ENCODE data around the gene GABRB2. TPM values are rescaled to one million over a fixed set of nuclear protein-coding genes. Genes with fewer than 3 reads are reported as not detected.

The GABRB2 gene
- total and polyA plus RNA-seq, 2 of the 13 experiments (the other 11 are each of a cell fraction or from before 2014, with no cell fraction given), result 0.01 TPM; not detected in 1

GRCh38 chr5:161403121-161403520, 143.4 kb downstream of the GABRB2 start:
- Histone ChIP-seq H3K4me3 (replicated peaks in 1 of 3; ENCODE audit: insufficient read depth in 1 of 3, low read depth in 2 of 3, low read length in 3 of 3) (no peak overlapping the region), H3K4me1 (ENCODE audit: insufficient read depth, low read length) (no peaks in the 10 kb centered on the region), H3K79me2 (ENCODE audit: insufficient read depth, low read length) (no peaks in the 10 kb centered on the region), H2AFZ (ENCODE audit: low read length) (no peak overlapping the region), H4K20me1 (ENCODE audit: insufficient read depth, low read length) (no peaks in the 10 kb centered on the region), H3K9me3 (ENCODE audit: low read length) (no peaks in the 10 kb centered on the region), H3K27me3 (ENCODE audit: control insufficient read depth in 1 of 2, insufficient read depth in 2 of 2, low read length in 2 of 2) (no peaks in the 10 kb centered on the region), H3K9ac (ENCODE audit: insufficient read depth, low read depth, low read length) (no peak overlapping the region), H3K36me3 (replicated peaks in 1 of 2; ENCODE audit: control insufficient read depth in 1 of 2, insufficient read depth in 2 of 2, low read length in 2 of 2) (no peaks in the 10 kb centered on the region), H3K4me2 (ENCODE audit: low read depth, low read length) (no peak overlapping the region), H3K27ac (ENCODE audit: extremely low read length, insufficient read depth, low read length) (no peak overlapping the region)
- ChIA-PET POLR2A (no interaction called here), CTCF (ENCODE audit: low intra/inter-chr PET ratio, low total read pairs) (no interaction called here)
- FAIRE-seq, result no peak
- no peak for DNase-seq (ENCODE audit: low spot score)
- ATAC-seq, result no peak
- BruUV-seq (replicated peaks), result no TSS peak
- in situ Hi-C loops (cut with HindIII; ENCODE audit: extremely low pct_ligation_motif_present, low pct_unique_long_range_greater_than_20kb), result no loop called here
- no peak for TF ChIP-seq TCF7 (IDR thresholded peaks at IDR 0.05; ENCODE audit: low read depth)
- no peak for TF ChIP-seq NR2F1 (CRISPR knock-in tag; IDR thresholded peaks at IDR 0.05)
- no peak for TF ChIP-seq IRF2 (CRISPR knock-in tag; IDR thresholded peaks at IDR 0.05)
- no peak for TF ChIP-seq PITX1 (CRISPR knock-in tag; IDR thresholded peaks at IDR 0.05)
- no peak for TF ChIP-seq ZBTB20 (CRISPR knock-in tag; IDR thresholded peaks at IDR 0.05; ENCODE audit: borderline replicate concordance, low read depth)
- TF ChIP-seq TCF12 (IDR thresholded peaks at IDR 0.05), result no peak
- no peak for TF ChIP-seq TCF12 (CRISPR knock-in tag; IDR thresholded peaks at IDR 0.05)
- TF ChIP-seq ZNF672 (CRISPR knock-in tag; IDR thresholded peaks at IDR 0.05), result no peak
- intact Hi-C loops (cut with micrococcal nuclease; ENCODE audit: unreplicated experiment), result no loop called here
- WGBS (ENCODE audit: low lambda C conversion rate), result 0% methylated on average over 2 of the region's 2 CpGs

GRCh38 chr5:161400583-161400982, 145.9 kb downstream of the GABRB2 start:
- Histone ChIP-seq H3K79me2 (ENCODE audit: insufficient read depth, low read length) (no peaks in the 10 kb centered on the region), H3K36me3 (replicated peaks in 1 of 2; ENCODE audit: control insufficient read depth in 1 of 2, insufficient read depth in 2 of 2, low read length in 2 of 2) (no peaks in the 10 kb centered on the region), H3K4me3 (replicated peaks in 1 of 3; ENCODE audit: insufficient read depth in 1 of 3, low read depth in 2 of 3, low read length in 3 of 3) (no peak overlapping the region), H3K4me2 (ENCODE audit: low read depth, low read length) (no peak overlapping the region), H3K27me3 (ENCODE audit: control insufficient read depth in 1 of 2, insufficient read depth in 2 of 2, low read length in 2 of 2) (no peaks in the 10 kb centered on the region), H4K20me1 (ENCODE audit: insufficient read depth, low read length) (no peaks in the 10 kb centered on the region), H2AFZ (ENCODE audit: low read length) (no peak overlapping the region), H3K4me1 (ENCODE audit: insufficient read depth, low read length) (no peaks in the 10 kb centered on the region), H3K9me3 (ENCODE audit: low read length) (no peaks in the 10 kb centered on the region), H3K9ac (ENCODE audit: insufficient read depth, low read depth, low read length) (no peak overlapping the region), H3K27ac (ENCODE audit: extremely low read length, insufficient read depth, low read length) (no peak overlapping the region)
- FAIRE-seq, result no peak
- BruUV-seq (replicated peaks), result no TSS peak
- in situ Hi-C loops (cut with HindIII; ENCODE audit: extremely low pct_ligation_motif_present, low pct_unique_long_range_greater_than_20kb), result no loop called here
- POLR2A ChIA-PET, result no interaction called here
- 0% methylated on average over 4 of the region's 4 CpGs for WGBS (ENCODE audit: low lambda C conversion rate)
- no peak for DNase-seq (ENCODE audit: low spot score)
- CTCF ChIA-PET (ENCODE audit: low intra/inter-chr PET ratio, low total read pairs), result no interaction called here
- no peak for ATAC-seq
- intact Hi-C loops (cut with micrococcal nuclease; ENCODE audit: unreplicated experiment), result no loop called here
- TF ChIP-seq ZNF580 (CRISPR knock-in tag; IDR thresholded peaks at IDR 0.05; ENCODE audit: borderline replicate concordance, low read depth), result no peak
- no peak for TF ChIP-seq MAFG (CRISPR knock-in tag; IDR thresholded peaks at IDR 0.05)
- TF ChIP-seq KDM6A (CRISPR knock-in tag; IDR thresholded peaks at IDR 0.05; ENCODE audit: low read depth), result no peak
- no peak for TF ChIP-seq WIZ (CRISPR knock-in tag; IDR thresholded peaks at IDR 0.05)
- TF ChIP-seq SAP130 (CRISPR knock-in tag; IDR thresholded peaks at IDR 0.05; ENCODE audit: low read depth), result no peak
- TF ChIP-seq IRX3 (CRISPR knock-in tag; IDR thresholded peaks at IDR 0.05; ENCODE audit: borderline replicate concordance, low read depth), result no peak
- TF ChIP-seq MEIS2 (CRISPR knock-in tag; IDR thresholded peaks at IDR 0.05), result no peak
- TF ChIP-seq ZNF367 (CRISPR knock-in tag; IDR thresholded peaks at IDR 0.05; ENCODE audit: borderline replicate concordance), result no peak
- no peak for TF ChIP-seq PITX1 (CRISPR knock-in tag; IDR thresholded peaks at IDR 0.05)
- no peak for TF ChIP-seq ZSCAN12 (CRISPR knock-in tag; IDR thresholded peaks at IDR 0.05)
